IPS-15b (cell line): ENCODE results near the gene KCTD16.

Source experiments
- H3K27me3 ChIP-seq: one replicate; pipeline ENCODE4 v1.6.1; 2013; ENCODE audit warnings: low read length; ENCODE audit not compliant: control insufficient read depth, insufficient read depth
- H3K36me3 ChIP-seq: one replicate; pipeline ENCODE4 v1.6.1; 2013; ENCODE audit warnings: low read length; ENCODE audit not compliant: control insufficient read depth, insufficient read depth
- H3K4me1 ChIP-seq: one replicate; pipeline ENCODE4 v1.6.1; 2013; ENCODE audit warnings: mild to moderate bottlenecking, low read length; ENCODE audit not compliant: control insufficient read depth, insufficient read depth
- H3K4me3 ChIP-seq: one replicate; pipeline ENCODE4 v1.5.1; 2013; ENCODE audit warnings: low read depth, low read length
- H3K9ac ChIP-seq: one replicate; pipeline ENCODE4 v1.6.1; 2013; ENCODE audit warnings: low read depth, mild to moderate bottlenecking, low read length
- H3K9me3 ChIP-seq: one replicate; pipeline ENCODE4 v1.6.1; 2013; ENCODE audit warnings: mild to moderate bottlenecking, low read length; ENCODE audit not compliant: control insufficient read depth, insufficient read depth

The KCTD16 gene

GRCh38 chr5:144169904-144170275, 783 bp upstream of the KCTD16 start:
- H3K9me3 ChIP-seq, result no peaks in the 10 kb centered on the region
- no peaks in the 10 kb centered on the region for H3K27me3 ChIP-seq
- peaks cover 4% of the 10 kb centered on the region for H3K4me1 ChIP-seq
- H3K36me3 ChIP-seq, result no peaks in the 10 kb centered on the region
- peak overlapping the region; percentile 98 for H3K4me3 ChIP-seq
- peak overlapping the region; percentile 96 for H3K9ac ChIP-seq

GRCh38 chr5:144173766-144174165, 3.1 kb downstream of the KCTD16 start:
- Histone ChIP-seq H3K9me3 (no peaks in the 10 kb centered on the region), H3K9ac (no peak overlapping the region), H3K27me3 (no peaks in the 10 kb centered on the region), H3K4me1 (peaks cover 4% of the 10 kb centered on the region), H3K4me3 (no peak overlapping the region), H3K36me3 (no peaks in the 10 kb centered on the region)

DNA sequence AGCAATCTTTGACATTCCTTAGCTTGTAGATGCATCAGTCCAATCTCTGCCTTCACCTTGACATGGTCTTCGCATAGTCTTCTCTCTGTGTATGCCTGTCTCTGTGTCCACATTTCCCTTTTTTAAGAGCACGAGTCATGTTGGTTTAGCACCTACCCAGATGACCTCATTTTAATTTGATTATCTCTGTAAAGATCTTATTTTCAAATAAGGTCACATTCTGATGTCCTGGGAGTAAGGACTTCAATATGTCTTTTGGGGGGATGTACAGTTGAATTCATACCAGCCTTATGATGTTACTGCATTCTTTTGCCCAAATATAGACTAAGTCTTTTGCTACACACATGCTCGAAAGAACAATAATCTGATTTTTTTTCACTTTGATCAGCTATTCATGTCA, 6.9 kb downstream of the KCTD16 start:
- no peak overlapping the region for H3K9ac ChIP-seq
- H3K27me3 ChIP-seq, result no peaks in the 10 kb centered on the region
- no peaks in the 10 kb centered on the region for H3K9me3 ChIP-seq
- H3K4me1 ChIP-seq, result no peaks in the 10 kb centered on the region
- no peak overlapping the region for H3K4me3 ChIP-seq
- H3K36me3 ChIP-seq, result no peaks in the 10 kb centered on the region

GRCh38 chr5:144179226-144179625, 8.6 kb downstream of the KCTD16 start:
- Histone ChIP-seq H3K36me3 (no peaks in the 10 kb centered on the region), H3K9me3 (no peaks in the 10 kb centered on the region), H3K4me3 (no peak overlapping the region), H3K4me1 (no peaks in the 10 kb centered on the region), H3K9ac (no peak overlapping the region), H3K27me3 (no peaks in the 10 kb centered on the region)

- no peaks in the 10 kb centered on the region for H3K27me3 ChIP-seq
- no peak overlapping the region for H3K4me3 ChIP-seq
- no peaks in the 10 kb centered on the region for H3K9me3 ChIP-seq
- H3K36me3 ChIP-seq, result no peaks in the 10 kb centered on the region
- no peak overlapping the region for H3K9ac ChIP-seq
- H3K4me1 ChIP-seq, result no peaks in the 10 kb centered on the region
Observed at GRCh38 chr5:144183254-144183889, 12.7 kb downstream of the KCTD16 start.

DNA sequence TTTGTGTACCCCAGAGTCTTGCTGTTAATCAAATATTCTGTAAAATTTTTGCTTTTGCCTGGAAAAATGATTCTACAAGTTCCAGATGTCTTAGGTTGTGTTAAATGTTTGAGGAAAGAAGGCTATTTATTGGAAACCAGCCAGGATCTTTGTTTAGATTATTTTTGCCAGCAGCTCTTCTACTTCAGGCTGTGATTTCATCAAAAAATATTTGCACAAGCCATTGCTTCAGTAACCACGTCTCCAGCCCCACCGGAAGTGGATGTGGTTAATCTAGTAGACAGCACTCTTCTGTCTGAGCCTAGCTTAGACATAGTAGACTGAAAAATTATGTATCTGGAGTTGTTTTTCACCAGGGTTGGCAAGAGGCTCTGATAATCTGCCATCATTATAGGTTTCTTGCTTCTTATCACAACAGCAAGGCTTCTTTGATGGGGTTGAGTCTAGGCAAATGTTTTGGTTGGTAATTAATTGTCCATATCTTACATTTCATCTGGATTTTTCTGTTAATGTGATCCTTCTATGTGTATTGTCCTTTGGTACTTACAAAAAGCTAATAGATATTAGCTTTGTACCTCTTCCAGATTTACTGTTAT, 17.1 kb downstream of the KCTD16 start:
- no peaks in the 10 kb centered on the region for H3K27me3 ChIP-seq
- no peaks in the 10 kb centered on the region for H3K4me1 ChIP-seq
- no peaks in the 10 kb centered on the region for H3K36me3 ChIP-seq
- no peaks in the 10 kb centered on the region for H3K9me3 ChIP-seq
- H3K9ac ChIP-seq, result no peak overlapping the region
- no peak overlapping the region for H3K4me3 ChIP-seq

GRCh38 chr5:144189800-144190429, 19.2 kb downstream of the KCTD16 start:
- H3K9ac ChIP-seq, result no peak overlapping the region
- no peaks in the 10 kb centered on the region for H3K4me1 ChIP-seq
- no peaks in the 10 kb centered on the region for H3K27me3 ChIP-seq
- no peaks in the 10 kb centered on the region for H3K36me3 ChIP-seq
- H3K9me3 ChIP-seq, result no peaks in the 10 kb centered on the region
- H3K4me3 ChIP-seq, result no peak overlapping the region

DNA sequence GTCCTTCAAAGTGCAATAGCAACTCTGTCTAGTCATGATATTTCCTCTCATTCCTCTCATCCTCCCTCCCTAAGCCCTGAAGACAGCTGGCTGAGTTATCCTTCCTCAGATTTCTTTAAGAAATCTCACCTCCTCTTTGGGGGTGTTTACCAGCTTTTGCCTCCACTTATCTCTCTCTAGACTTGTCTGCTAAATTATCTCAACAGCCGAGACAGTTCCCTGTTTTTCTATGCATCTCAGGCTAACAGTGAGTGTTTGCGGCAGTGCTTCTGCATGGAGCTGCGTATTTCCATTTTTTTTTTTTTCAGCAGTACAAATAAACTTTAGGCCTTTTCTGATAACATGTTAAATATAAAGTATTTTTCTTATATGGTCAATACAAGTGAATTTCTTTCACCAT, 20.9 kb downstream of the KCTD16 start:
- H3K9ac ChIP-seq, result no peak overlapping the region
- H3K4me3 ChIP-seq, result no peak overlapping the region
- H3K36me3 ChIP-seq, result no peaks in the 10 kb centered on the region
- H3K4me1 ChIP-seq, result no peaks in the 10 kb centered on the region
- no peaks in the 10 kb centered on the region for H3K9me3 ChIP-seq
- H3K27me3 ChIP-seq, result no peaks in the 10 kb centered on the region

DNA sequence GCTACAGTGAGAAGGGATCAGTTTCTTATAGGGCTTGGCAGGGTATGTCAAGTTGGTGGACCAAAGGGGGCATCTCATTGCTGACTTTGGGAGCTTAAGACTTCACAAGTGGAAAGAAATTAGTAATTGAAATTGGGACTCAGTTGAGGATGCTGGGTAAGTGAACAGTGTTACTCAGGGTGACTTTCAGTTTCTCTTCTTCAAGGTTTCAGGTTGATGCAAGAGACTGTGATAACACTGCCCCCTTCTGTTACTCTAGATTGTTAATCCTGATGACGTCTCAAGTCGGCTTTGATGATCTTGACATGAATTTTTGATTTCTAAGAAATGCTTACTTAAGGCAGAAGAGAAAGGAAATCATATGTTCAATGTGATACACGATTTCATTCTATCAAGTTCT, 21.3 kb downstream of the KCTD16 start:
- Histone ChIP-seq H3K27me3 (no peaks in the 10 kb centered on the region), H3K4me1 (no peaks in the 10 kb centered on the region), H3K9me3 (no peaks in the 10 kb centered on the region), H3K9ac (no peak overlapping the region), H3K36me3 (no peaks in the 10 kb centered on the region), H3K4me3 (no peak overlapping the region)

GRCh38 chr5:144192661-144193060, 22.0 kb downstream of the KCTD16 start:
- no peaks in the 10 kb centered on the region for H3K9me3 ChIP-seq
- H3K36me3 ChIP-seq, result no peaks in the 10 kb centered on the region
- no peaks in the 10 kb centered on the region for H3K4me1 ChIP-seq
- no peaks in the 10 kb centered on the region for H3K27me3 ChIP-seq
- no peak overlapping the region for H3K4me3 ChIP-seq
- H3K9ac ChIP-seq, result no peak overlapping the region

- no peaks in the 10 kb centered on the region for H3K4me1 ChIP-seq
- H3K9ac ChIP-seq, result no peak overlapping the region
- no peaks in the 10 kb centered on the region for H3K36me3 ChIP-seq
- H3K27me3 ChIP-seq, result no peaks in the 10 kb centered on the region
- H3K9me3 ChIP-seq, result no peaks in the 10 kb centered on the region
- no peak overlapping the region for H3K4me3 ChIP-seq
Observed at GRCh38 chr5:144194144-144194543, 23.5 kb downstream of the KCTD16 start.

DNA sequence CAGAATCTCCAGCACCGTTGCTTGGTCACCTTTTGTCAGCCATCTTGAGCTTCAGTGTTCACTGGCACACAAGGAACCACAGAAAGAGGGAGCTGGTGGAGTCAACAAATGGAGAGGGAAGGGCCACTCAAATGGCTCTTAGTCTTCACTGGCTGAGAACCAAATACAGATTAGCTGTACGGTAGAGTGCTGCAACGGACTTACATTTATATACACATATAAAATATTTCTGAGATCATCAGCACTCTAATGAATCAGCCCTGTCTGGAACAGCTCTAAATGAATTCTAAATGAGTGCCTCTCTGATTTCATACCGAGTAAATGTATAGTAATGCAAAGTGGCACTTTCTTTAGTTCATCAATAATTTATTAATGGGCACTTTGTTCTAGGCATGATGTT, 24.8 kb downstream of the KCTD16 start:
- no peaks in the 10 kb centered on the region for H3K9me3 ChIP-seq
- H3K4me1 ChIP-seq, result no peaks in the 10 kb centered on the region
- no peaks in the 10 kb centered on the region for H3K27me3 ChIP-seq
- no peak overlapping the region for H3K9ac ChIP-seq
- H3K4me3 ChIP-seq, result no peak overlapping the region
- no peaks in the 10 kb centered on the region for H3K36me3 ChIP-seq
